HG03064 (cell line): ENCODE data around the gene CMTR1.

ENCODE experiments used
- ATAC-seq: cut with Tn5 transposase; IDR thresholded peaks from one replicate; pipeline ENCODE4 v1.9.1; 2021; ENCODE audit warnings: low read depth; ENCODE audit not compliant: unreplicated experiment

The CMTR1 gene

GRCh38 chr6:37474316-37474715, 41.3 kb downstream of the CMTR1 start:
- ATAC-seq, result no peak

DNA sequence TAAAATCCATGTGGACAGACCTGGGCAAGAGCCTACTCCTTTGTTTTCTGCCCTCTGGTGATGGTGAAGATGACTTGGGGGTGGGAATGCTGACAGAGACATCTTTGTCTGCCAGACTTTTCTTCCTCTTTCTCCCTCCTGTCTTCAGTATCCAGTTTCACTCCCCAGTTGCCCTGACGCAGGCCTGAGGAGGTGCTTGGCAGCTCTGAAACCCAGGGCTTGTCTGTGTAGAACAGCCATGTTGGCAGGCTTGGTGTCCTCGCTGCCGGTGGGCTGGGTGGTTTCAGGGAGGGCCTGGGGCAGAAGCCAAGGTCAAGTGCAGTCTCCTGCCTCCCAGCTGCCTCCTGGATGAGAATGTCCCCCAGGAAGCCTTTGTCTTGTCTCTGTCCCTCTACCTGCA, 44.2 kb downstream of the CMTR1 start:
- no peak for ATAC-seq

DNA sequence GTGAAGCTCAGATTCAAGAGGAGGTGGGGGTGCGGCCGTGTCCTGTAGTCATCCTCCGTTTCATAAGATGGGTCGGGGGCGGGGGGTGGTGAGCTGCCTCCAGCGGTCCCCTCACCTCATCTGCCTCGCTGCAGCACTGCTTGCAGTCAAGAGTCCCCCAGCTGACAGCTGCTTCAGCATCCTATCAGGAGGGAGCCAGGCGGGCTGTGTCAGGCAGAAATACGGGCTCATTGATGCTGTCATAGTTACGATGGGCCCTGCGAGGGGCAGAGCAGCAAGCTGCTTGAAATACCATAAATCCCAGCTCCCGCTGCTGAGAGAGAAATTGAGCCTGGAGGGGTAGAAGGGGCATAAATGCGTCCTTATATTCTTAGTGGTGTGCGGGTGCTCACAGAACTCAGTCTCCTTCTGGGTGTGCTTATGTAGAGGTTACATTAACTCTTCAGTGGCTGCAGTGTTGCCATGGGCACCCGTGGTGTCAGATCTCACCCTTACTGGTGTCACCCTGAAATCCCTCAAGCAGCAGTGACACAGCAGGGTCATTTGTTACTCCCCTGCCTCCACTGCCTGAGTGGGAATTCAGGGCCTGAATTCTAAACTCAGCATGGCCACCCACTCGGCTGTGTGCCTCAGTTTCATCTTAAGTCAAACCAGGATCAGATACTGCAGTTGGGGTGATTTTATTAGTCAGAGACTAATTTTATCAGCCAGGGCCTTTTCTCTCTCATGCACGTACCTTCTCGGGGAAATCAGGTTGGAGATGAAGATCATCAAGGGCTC, 44.8 kb downstream of the CMTR1 start:
- no peak for ATAC-seq

DNA sequence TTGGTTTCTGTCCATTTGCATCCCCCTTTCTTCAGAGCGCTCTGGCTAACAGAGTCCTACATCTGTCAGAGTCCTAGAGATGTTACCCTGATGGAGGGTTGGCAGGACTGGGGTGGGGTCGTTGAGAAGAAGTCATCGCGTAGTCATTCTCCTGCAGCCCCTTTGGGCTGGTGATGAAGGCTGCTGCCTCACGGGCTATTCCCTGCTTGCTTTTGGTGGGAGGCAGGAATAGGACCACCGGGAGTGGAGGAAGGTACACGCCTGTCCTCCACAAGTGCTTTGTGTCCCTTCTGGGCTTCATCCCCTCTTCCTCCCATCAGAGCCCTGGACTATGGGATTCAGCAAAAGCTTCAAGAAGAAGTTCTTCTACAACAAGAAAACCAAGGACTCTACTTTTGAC, 45.8 kb downstream of the CMTR1 start:
- no peak for ATAC-seq

DNA sequence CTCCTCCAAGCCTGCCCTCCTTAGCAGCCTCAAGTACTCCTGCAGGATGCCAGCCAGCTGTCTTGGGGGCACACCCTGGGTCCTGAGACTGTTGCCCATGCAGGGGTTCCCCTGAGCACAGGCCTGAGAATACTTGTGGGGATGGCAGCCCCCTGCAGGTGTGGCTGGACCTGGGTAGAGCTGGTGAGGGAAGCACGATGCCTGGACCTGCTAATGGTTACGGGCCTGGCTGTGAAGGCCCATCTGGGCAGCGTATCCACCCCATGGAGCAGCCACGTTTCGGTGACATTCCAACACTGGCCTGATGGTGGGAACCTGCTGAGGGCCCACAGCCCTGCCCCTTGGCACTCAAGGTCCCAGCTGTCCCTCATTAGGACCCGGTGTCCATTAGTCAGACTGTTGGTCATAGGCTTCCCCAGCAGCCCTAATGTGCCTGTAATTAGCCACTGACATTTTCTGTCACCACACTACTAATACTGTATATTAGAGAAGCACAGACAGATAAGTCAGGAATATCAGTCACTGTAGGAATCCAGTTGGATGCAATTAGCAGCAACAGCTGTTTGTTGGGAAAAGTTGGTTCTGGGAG, 46.3 kb downstream of the CMTR1 start:
- no peak for ATAC-seq

DNA sequence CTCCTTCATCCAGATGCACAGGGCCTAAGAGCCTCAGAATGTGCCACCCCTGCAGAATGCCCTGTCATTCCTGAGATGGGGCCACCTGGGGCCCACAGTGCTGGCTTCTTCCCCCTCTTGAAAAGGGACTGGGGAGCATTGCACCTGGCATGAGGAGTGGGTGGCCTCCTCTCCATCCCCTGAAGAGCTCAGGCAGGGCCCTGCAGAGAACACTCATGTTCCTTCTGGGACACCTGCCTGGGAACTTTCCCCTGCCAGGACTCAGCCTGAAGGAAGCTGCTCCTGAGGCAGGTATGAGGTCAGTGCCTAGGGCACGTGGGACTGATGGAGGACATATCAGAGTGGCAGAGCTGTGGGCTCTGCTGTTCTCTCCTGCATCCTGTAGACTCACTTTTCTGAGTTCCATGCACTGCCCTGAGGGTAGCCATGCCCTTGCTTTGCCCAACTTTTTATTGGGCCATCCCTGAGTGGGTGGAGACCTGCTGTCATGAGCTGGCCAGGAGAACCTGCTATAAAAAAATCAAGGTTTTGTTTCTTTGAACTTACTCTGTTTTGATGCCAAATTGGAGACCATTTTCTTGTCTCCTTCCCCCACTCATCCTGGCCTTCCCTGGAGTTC, 47.2 kb downstream of the CMTR1 start:
- no peak for ATAC-seq

GRCh38 chr6:37480951-37481534, 48.0 kb downstream of the CMTR1 start:
- no peak for ATAC-seq

DNA sequence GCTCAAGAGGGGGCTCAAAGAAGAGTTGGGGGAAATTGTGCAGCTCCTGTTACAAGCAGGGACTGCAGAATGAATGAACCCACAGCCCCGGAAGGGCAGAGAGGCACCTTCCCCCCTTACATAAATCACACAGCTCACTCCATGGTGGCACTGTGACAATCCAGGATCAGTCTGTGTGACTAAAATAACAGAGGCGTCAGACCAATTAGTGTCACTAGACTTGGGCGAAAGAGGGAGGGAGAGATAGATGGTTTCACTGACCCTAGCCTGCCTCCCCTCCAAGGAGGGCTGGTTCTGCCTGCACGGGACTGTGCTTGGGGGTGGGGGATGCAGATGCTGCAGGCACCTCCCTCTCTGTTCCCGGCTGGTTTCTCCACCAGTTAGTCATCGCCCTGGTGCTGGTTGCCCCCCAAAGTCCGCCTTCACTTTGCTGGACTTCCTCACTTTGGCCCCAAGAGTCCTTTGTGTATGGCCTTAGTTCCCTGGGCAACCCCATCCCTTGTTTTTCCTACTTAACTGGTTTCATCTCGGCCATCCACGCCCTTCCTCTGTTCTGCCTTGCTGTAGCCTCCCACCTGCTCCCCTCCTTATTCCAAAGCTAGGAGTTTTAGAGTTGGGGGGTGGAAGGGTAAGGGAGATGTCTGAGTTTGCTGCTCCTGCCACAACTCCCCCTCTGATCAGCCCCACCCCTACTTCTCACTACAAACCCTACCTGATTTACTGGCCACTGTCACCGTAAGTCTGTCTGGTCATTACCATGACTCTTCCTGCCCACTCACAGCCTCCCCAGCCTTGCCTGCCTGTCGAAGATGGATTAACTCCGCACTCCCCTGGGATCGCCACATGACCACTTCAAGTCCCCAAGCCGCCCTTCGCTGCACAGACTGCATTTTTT, 48.9 kb downstream of the CMTR1 start:
- no peak for ATAC-seq

DNA sequence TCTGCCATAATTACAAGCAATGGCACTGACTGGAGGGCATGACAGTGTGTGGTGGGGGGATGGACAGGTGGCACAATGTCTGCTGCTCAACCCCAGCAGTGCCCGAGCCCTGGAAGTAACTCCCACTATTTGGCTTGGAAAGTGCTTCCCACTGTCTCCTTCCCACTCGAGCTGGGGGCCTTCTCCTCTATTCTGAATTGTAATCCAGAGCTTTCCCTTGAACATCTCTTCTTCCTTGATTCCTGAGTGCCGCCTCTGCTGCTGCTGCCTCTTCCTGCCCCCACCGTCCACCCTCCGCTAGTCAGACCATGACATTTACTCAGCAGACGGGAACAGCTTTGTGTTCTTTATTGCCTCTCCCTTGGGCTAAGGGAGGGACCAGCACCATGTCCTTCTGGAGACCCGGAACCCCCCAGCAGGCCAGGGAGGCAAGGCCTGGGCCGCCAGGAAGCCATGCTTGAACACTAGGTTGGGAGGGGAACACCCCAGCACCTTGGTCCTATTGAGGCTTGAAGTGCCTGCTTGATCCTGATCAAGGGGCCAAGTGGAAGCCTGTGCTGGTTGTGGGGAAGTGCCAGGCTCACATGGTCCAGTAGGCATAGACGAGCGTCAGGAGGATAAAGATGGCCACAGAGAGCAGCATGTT, 49.7 kb downstream of the CMTR1 start:
- no peak for ATAC-seq

DNA sequence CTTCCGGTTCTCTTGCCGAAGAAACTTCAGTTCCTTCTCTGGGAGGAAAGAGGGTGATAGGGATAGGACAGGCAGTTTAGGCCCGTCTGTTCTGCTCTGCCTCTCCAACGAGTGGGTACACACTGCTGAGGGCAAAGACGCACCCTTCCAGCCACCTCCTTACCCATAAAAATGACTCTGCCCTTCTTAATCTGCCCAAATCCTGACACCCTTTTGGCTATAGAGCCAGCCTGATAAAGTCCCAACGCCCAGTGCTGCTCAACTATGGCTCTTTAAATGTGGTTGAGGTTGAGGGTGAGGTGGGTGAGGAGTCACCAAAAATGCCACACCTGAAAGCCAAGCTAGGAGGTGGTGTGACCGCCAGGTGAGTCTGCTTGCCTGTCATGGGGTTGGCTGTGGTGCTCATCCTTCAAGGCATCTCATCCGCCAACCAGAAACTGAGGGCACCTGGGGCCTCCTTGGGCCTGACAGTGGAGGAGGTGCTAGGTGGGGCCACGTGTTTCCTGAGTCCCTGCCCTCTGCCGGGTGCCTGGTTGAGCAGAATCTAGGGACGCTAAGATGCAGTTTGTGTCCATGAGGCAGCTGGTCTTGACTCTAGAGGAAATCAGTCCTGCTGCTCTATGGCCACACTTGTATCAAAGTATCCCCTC, 50.4 kb downstream of the CMTR1 start:
- ATAC-seq, result no peak

- ATAC-seq, result no peak
Observed at GRCh38 chr6:37483917-37484785, 51.1 kb downstream of the CMTR1 start.

DNA sequence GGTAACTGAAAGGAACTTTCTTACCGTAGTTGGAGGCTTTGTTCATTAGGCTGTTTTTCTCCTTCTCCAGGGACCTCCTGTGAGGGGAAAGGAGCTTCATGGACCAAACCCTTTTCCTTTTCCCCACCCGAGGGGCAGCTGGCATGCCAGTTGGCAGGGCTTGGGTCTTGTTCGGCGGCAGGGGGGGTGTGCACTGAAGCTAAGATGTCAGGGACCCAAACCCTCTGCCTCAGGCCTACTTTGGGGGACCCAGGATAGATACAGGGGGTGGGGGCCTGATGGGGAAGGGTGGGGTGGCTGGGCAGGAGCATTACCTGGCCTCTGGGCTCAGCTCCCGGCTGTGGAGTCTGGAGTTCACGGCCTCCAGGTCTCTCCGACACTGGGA, 51.8 kb downstream of the CMTR1 start:
- no peak for ATAC-seq

DNA sequence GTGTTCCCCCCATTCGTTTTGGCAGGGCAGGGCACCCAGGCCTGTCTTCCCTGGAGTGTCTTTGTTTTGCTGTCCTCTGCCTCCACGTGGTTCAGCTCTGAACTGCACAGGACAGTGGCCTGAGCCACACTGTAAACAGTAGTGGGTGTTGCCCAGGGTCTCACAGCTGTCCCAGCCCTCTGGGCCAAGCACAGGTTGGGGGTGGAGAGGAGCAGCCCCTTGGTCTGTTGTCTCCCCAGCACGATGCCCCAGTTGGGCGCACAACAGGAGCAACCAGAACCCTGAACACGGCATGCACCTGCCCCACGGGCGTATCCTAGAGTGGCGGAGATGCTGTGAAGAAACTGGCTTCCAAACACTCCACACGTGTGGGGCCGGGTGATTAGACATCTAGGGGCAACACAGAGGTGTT, 52.3 kb downstream of the CMTR1 start:
- ATAC-seq, result no peak

- ATAC-seq, result no peak
Observed at GRCh38 chr6:37486121-37486839, 53.3 kb downstream of the CMTR1 start.

DNA sequence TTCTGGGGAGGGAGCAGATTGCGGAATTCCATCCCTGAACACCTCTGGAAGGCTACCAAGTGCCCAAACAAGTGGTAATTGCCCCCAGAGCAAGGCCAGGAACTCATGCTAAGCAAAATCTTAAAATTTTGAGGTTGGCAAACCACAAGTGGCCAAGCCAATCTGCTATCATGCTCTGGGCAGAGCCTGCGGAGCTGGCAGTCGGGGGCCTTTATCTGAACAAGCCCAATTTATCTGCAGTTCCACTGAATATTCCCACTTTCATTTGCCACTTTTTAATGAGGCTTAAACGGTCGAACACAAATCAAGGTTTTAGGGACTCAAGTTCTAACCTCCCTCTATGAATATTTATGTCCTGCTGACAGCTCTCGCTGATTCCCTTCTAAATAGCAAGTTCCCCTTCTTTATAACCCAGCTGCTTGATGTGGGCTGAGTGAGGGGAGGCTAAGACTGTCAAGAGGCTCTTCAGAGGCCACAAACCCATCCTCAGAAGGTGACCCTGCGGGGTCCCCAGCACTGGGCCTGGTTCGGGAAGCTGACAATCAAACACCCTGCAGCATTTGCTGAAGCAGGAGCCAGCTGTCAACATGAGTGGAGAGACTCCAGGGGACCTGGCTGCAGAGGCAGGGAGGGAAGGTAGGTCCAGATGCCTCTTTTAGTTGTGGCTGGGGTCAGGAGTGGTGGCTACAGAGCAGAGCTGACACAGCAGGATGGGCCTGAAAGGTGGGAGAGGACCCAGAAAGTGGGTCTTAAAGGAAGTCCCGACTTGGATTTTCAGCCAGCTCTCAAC, 54.8 kb downstream of the CMTR1 start:
- ATAC-seq, result no peak

DNA sequence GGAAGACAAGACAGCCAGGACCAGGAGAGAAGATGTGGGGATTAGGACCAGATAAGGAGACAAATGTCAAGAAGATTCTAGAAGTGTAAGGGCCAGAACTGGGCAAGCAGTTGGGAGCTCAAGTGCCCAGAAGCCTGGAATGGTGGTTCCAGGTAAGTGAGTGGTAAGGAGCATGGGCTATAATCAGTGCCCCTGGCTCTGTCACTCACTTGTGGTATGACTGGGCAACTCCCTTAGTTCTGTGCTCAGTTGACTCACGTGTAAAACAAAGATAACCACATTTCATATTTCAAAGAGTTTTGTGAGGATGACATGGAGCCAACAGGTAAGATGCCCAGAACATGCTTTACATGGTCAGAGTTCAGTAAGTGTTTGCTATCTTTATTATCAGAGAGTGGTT, 55.5 kb downstream of the CMTR1 start:
- no peak for ATAC-seq

DNA sequence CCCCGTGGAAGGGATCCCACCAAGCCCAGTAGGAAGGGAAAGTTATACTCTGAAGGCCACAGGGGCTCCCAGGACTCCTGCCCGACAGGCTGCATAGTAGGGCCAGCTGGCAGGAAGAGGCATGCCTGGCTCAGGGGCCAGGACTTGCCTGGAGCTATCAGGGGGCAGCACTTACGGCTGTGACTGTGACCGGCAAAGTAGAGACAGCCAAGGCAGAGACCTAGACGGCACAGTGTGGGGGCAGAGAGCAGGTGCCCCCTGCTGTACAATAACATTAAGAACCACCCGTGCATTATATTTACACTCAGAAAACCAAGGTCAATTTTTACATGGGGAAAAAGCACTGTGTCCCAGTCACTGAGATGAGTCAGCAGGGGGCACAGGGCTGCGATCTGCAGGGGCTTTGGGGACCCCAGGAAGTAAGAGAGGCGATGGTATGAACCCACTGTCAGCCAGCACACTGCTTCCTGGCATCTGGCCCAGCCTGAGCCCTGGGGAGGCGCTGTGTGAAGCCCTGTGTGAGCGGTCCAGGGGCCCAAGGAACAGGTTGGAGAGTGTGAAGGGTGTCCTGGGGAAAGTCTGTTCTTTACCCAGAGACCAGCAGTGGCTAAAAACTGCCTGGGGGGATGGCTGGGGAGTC, 56.8 kb downstream of the CMTR1 start:
- ATAC-seq, result no peak
